DND-41 (cell line): ENCODE results near the gene ADCY10.
"Not testable (repeated sequence)": the region's sequence is repeated elsewhere in the genome, so short reads cannot be mapped to it uniquely, and the experiment has no call there.

Source experiments
- ATAC-seq: fragments of 200-7000 bp; cut with Tn5 transposase; 3 replicates; pipeline ENCODE4 v1.9.1; 2021; ENCODE audit warnings: low read depth; ENCODE audit not compliant: insufficient read depth
- DNase-seq: peaks from one replicate; pipeline ENCODE4 v3.0.0-alpha.2; 2020
- H2AFZ ChIP-seq: 2 replicates; pipeline ENCODE4 v1.6.0; 2012; ENCODE audit warnings: low read depth, low read length
- H3K27ac ChIP-seq: 2 replicates; pipeline ENCODE4 v1.5.1; 2012; ENCODE audit warnings: low read length, inconsistent platforms
- H3K27me3 ChIP-seq: fragments of 200-600 bp; sonication (generic); 2 replicates; pipeline ENCODE4 v1.6.0; 2012; ENCODE audit warnings: low read length, mild to moderate bottlenecking, inconsistent platforms; ENCODE audit not compliant: insufficient read depth, poor library complexity
- H3K36me3 ChIP-seq: 2 replicates; pipeline ENCODE4 v1.5.1; 2012; ENCODE audit warnings: low read length, inconsistent platforms; ENCODE audit not compliant: insufficient read depth
- H3K4me1 ChIP-seq: 2 replicates; pipeline ENCODE4 v1.5.1; 2012; ENCODE audit warnings: mild to moderate bottlenecking, low read length; ENCODE audit not compliant: insufficient read depth
- H3K4me2 ChIP-seq: 2 replicates; pipeline ENCODE4 v1.6.0; 2012; ENCODE audit warnings: mild to moderate bottlenecking, moderate library complexity, low read length, inconsistent platforms; ENCODE audit not compliant: insufficient read depth
- H3K4me3 ChIP-seq, 2 experiments: fragments of 200-600 bp in 1 of 2; shearing (Covaris generic) in 1 of 2; 2 replicates each; pipeline ENCODE4 v1.5.1; 2012 to 2016; ENCODE audit warnings: inconsistent platforms in 2 of 2, low read length in 2 of 2, mild to moderate bottlenecking in 2 of 2, low read depth in 1 of 2, moderate library complexity in 1 of 2
- H3K79me2 ChIP-seq: 2 replicates; pipeline ENCODE4 v1.6.0; 2012; ENCODE audit warnings: low read length, inconsistent platforms; ENCODE audit not compliant: insufficient read depth
- H3K9ac ChIP-seq: 2 replicates; pipeline ENCODE4 v1.6.0; 2012; ENCODE audit warnings: low read depth, mild to moderate bottlenecking, inconsistent platforms, low read length, moderate library complexity
- H3K9me3 ChIP-seq: 2 replicates; pipeline ENCODE4 v1.5.1; 2012; ENCODE audit warnings: low read length, moderate library complexity, mild to moderate bottlenecking, inconsistent platforms; ENCODE audit not compliant: insufficient read depth, severe bottlenecking
- H4K20me1 ChIP-seq: 2 replicates; pipeline ENCODE4 v1.6.0; 2012; ENCODE audit warnings: low read length; ENCODE audit not compliant: insufficient read depth
- EZH2 ChIP-seq: IDR thresholded peaks from 3 replicates; pipeline ENCODE4 v1.6.1; 2012; ENCODE audit warnings: borderline replicate concordance, low read depth, mild to moderate bottlenecking, moderate library complexity, low read length, inconsistent platforms; ENCODE audit not compliant: severe bottlenecking
- TF ChIP-seq, protein P1 (sequence below): IDR thresholded peaks from 2 replicates; pipeline ENCODE4 v1.5.1; 2012; ENCODE audit warnings: borderline replicate concordance, low read length, moderate library complexity, mild to moderate bottlenecking; ENCODE audit not compliant: poor library complexity, severe bottlenecking; ENCODE audit errors: extremely low read depth

Gene ADCY10

DNA sequence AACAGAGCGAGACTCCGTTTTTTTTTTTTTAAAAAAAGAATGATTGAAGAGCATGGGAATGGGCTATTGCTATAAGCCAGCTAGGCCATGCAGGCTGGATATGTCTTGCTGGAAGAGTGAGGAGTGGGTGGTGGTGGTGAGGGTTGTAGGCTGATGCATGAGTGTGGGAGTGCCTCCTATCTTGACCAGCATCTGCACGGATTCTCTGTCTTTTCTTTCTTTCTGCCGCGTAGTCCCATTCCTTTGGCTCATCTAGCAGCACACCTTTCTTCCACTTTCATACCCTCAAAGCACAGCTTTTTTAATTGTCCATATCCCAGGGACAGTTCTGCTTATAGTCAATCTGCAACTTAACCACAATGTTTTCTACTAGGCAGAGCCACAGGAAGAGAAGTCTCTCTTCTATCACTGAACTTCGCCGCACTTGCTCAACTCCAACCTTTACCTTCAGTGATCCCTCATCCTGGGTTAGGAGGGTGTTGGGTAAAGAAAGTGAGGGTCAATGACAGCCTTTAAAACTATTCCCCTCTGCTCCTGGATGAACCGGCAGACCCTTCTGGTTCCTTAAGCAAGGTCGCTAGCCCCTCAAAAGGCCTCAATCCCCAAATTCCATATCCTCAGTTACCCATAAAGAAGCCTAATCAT, 15.2 kb downstream of the ADCY10 start:
- Histone ChIP-seq H3K36me3 (no peaks in the 10 kb centered on the region), H4K20me1 (no peaks in the 10 kb centered on the region), H3K4me2 (no peak overlapping the region), H3K79me2 (no peaks in the 10 kb centered on the region), H3K9ac (no peak overlapping the region), H3K27me3 (no peaks in the 10 kb centered on the region), H3K4me1 (no peaks in the 10 kb centered on the region), H3K9me3 (no peaks in the 10 kb centered on the region), H3K4me3 (no peak overlapping the region), H3K27ac (no peak overlapping the region), H2AFZ (no peak overlapping the region)
- DNase-seq: no peak
- no peak for TF ChIP-seq EZH2
- TF ChIP-seq, protein P1, sequence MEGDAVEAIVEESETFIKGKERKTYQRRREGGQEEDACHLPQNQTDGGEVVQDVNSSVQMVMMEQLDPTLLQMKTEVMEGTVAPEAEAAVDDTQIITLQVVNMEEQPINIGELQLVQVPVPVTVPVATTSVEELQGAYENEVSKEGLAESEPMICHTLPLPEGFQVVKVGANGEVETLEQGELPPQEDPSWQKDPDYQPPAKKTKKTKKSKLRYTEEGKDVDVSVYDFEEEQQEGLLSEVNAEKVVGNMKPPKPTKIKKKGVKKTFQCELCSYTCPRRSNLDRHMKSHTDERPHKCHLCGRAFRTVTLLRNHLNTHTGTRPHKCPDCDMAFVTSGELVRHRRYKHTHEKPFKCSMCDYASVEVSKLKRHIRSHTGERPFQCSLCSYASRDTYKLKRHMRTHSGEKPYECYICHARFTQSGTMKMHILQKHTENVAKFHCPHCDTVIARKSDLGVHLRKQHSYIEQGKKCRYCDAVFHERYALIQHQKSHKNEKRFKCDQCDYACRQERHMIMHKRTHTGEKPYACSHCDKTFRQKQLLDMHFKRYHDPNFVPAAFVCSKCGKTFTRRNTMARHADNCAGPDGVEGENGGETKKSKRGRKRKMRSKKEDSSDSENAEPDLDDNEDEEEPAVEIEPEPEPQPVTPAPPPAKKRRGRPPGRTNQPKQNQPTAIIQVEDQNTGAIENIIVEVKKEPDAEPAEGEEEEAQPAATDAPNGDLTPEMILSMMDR: no peak
- ATAC-seq: no peak

DNA sequence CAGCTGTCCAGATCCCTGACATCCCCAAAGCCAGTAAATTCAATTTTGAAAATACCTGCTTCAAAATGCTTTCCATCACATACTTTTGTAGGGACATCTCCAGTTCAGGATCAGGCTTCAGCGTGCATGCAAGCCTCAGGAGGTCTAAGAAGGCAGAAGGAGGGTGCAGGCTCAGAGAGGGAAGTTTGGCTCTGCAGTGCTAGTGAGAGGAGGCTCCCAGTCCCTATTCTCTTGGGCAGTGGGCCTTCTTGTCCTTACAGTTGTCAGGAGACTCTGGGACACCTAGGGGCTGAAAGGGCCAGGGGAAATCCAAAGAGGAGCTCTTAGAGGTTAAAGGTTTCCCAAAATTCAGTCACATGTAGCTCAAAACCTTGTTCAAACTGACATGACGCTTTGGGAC, 20.1 kb downstream of the ADCY10 start:
- TF ChIP-seq, protein P1: no peak
- no peak for TF ChIP-seq EZH2
- Histone ChIP-seq H3K27ac (no peak overlapping the region), H4K20me1 (no peaks in the 10 kb centered on the region), H3K9me3 (no peaks in the 10 kb centered on the region), H3K36me3 (no peaks in the 10 kb centered on the region), H3K4me1 (no peaks in the 10 kb centered on the region), H3K4me3 (no peak overlapping the region), H3K4me2 (no peak overlapping the region), H3K9ac (no peak overlapping the region), H2AFZ (no peak overlapping the region), H3K27me3 (no peaks in the 10 kb centered on the region), H3K79me2 (no peaks in the 10 kb centered on the region)
- DNase-seq: no peak
- ATAC-seq: no peak

DNA sequence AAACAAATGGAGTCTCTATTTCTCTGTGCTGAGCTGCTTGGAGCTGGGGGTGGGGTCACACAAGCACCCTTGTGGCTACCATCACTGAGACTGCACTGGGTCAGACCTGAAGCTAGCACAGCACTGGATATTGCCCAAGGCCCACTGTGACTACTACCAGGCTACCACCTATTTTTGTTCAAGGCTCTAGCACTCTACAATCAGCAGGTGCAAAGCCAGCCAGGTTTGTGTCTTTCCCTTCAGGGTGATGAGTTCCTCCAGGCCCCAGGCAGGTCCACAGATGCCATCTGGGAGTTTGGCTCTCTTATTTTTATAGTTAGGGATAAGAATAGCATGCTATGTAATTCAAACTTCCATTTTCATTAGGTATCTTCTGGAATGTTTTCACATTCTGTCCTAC, 23.5 kb downstream of the ADCY10 start:
- Histone ChIP-seq H4K20me1 (no peaks in the 10 kb centered on the region), H3K79me2 (no peaks in the 10 kb centered on the region), H3K4me1 (no peaks in the 10 kb centered on the region), H3K4me3 (no peak overlapping the region), H3K27ac (no peak overlapping the region), H2AFZ (no peak overlapping the region), H3K4me2 (no peak overlapping the region), H3K9me3 (no peaks in the 10 kb centered on the region), H3K9ac (no peak overlapping the region), H3K36me3 (no peaks in the 10 kb centered on the region), H3K27me3 (no peaks in the 10 kb centered on the region)
- TF ChIP-seq, protein P1: no peak
- no peak for TF ChIP-seq EZH2
- ATAC-seq: no peak
- no peak for DNase-seq

DNA sequence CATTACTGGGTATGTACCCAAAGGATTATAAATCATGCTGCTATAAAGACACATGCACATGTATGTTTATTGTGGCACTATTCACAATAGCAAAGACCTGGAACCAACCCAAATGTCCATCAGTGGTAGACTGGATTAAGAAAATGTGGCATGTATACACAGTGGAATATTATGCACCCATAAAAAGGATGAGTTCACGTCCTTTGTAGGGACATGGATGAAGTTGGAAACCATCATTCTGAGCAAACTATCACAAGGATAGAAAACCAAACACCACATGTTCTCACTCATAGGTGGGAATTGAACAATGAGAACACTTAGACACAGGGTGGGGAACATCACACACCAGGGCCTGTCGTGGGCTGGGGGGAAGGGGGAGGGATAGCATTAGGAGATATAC, 26.7 kb downstream of the ADCY10 start:
- ATAC-seq: not testable (repeated sequence)

More for the DNA sequence above, 26.7 kb downstream of the ADCY10 start:
- H3K36me3 ChIP-seq, H3K4me2 ChIP-seq, H2AFZ ChIP-seq, H3K79me2 ChIP-seq, H3K27me3 ChIP-seq, H4K20me1 ChIP-seq, H3K9ac ChIP-seq, H3K9me3 ChIP-seq, DNase-seq, H3K27ac ChIP-seq, H3K4me1 ChIP-seq, H3K4me3 ChIP-seq: not testable (repeated sequence)
